SK-N-MC (cell line): Measurements from ENCODE around the gene DDX31.

ENCODE experiments used
- DNase-seq: peaks from one replicate; pipeline ENCODE4 v3.0.0-alpha.2; 2011; ENCODE audit warnings: low read depth, low spot score
- H3K27ac ChIP-seq: fragments of 200-600 bp; sonication (generic); 2 replicates; pipeline ENCODE4 v1.5.1; 2016; ENCODE audit warnings: mixed run types
- H3K36me3 ChIP-seq: fragments of 200-600 bp; sonication (generic); 2 replicates; pipeline ENCODE4 v1.6.1; 2017; ENCODE audit warnings: antibody characterized with exemption, low read length, mixed read lengths; ENCODE audit not compliant: insufficient read depth
- H3K4me3 ChIP-seq: fragments of 200-600 bp; sonication (generic); 2 replicates; pipeline ENCODE4 v1.5.1; 2016
- H3K9ac ChIP-seq: fragments of 200-600 bp; sonication (generic); 2 replicates; pipeline ENCODE4 v1.8.0; 2017; ENCODE audit warnings: mixed run types, mixed read lengths; ENCODE audit not compliant: insufficient read length
- H3K9me3 ChIP-seq: fragments of 200-600 bp; sonication (generic); 2 replicates; pipeline ENCODE4 v1.6.1; 2017; ENCODE audit warnings: low read depth, mild to moderate bottlenecking, antibody characterized with exemption, low read length, moderate library complexity, mixed read lengths
- EZH2 ChIP-seq: fragments of 200-600 bp; sonication (generic); IDR thresholded peaks from one replicate; pipeline ENCODE4 v1.6.1; 2017; ENCODE audit warnings: antibody characterized with exemption
- FOXP2 ChIP-seq: optimal IDR thresholded peaks from 2 replicates; pipeline ENCODE3; 2011; ENCODE audit warnings: mild to moderate bottlenecking, moderate library complexity; ENCODE audit not compliant: insufficient read depth; ENCODE audit errors: extremely low read length, control extremely low read depth
- POLR2AphosphoS5 ChIP-seq: IDR thresholded peaks from 2 replicates; pipeline ENCODE4 v1.6.1; 2012; ENCODE audit warnings: mild to moderate bottlenecking, low read depth, low read length, borderline replicate concordance

DDX31 gene

GRCh38 chr9:132545578-132545977 lies 124.2 kb downstream of the DDX31 start:
- Histone ChIP-seq H3K9me3 (no peaks in the 10 kb centered on the region), H3K36me3 (no peaks in the 10 kb centered on the region), H3K27ac (no peak overlapping the region), H3K9ac (no peak overlapping the region), H3K4me3 (no peak overlapping the region)
- TF ChIP-seq POLR2AphosphoS5 (no peak), FOXP2 (no peak), EZH2 (no peak)
- DNase-seq, result no peak

DNA sequence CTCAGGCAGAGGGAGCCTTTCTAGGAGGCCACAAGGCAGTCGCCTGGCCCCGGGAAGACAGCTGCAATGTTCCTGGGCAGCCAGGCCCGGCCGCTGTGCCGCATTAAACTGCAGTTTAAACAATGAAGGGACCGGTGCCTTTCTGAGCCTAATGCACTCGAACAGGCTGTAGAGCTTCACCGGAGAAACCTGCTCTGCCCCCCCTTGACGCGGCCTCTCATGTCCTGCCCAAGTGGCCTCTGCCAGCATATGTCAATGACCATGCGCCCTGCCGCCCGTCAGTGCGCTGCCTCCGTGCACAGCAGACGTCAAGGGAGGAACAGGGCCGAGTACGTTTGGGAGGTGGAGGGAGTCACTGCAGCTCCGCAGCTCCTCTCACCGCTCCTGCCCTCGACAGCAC lies 125.8 kb downstream of the DDX31 start:
- no peak overlapping the region for H3K27ac ChIP-seq
- DNase-seq, result no peak
- H3K36me3 ChIP-seq, result no peaks in the 10 kb centered on the region
- no peak overlapping the region for H3K9ac ChIP-seq
- H3K4me3 ChIP-seq, result no peak overlapping the region
- TF ChIP-seq FOXP2 (no peak), POLR2AphosphoS5 (no peak), EZH2 (no peak)
- no peaks in the 10 kb centered on the region for H3K9me3 ChIP-seq

- H3K9me3 ChIP-seq, result no peaks in the 10 kb centered on the region
- no peak for DNase-seq
- no peak overlapping the region for H3K9ac ChIP-seq
- TF ChIP-seq FOXP2, result no peak
- TF ChIP-seq EZH2, result no peak
- TF ChIP-seq POLR2AphosphoS5, result no peak
- no peaks in the 10 kb centered on the region for H3K36me3 ChIP-seq
- H3K27ac ChIP-seq, result no peak overlapping the region
- no peak overlapping the region for H3K4me3 ChIP-seq
These were observed 126.5 kb downstream of the DDX31 start for GRCh38 chr9:132543251-132543650.
